GM12891 (cell line): ENCODE measurements around the gene AMHR2.
"Not testable (repeated sequence)": the region's sequence is repeated elsewhere in the genome, so short reads cannot be mapped to it uniquely, and the experiment has no call there.

Source experiments
- DNase-seq: peaks from one replicate; pipeline ENCODE4 v3.0.0; 2011; ENCODE audit warnings: low spot score; ENCODE audit not compliant: insufficient read length
- FAIRE-seq: peaks from 2 replicates; lab custom pipeline; 2011; peaks lifted over from hg19 to GRCh38; lab: Jason Lieb, UNC
- PAX5 ChIP-seq: IDR thresholded peaks from 2 replicates; pipeline ENCODE4 v1.6.1; 2011; ENCODE audit warnings: low read length, moderate library complexity, mild to moderate bottlenecking; ENCODE audit not compliant: insufficient read depth, severe bottlenecking
- POLR2A ChIP-seq: IDR thresholded peaks from 2 replicates; pipeline ENCODE4 v1.6.1; 2011; ENCODE audit warnings: low read depth, low read length, control low read depth
- POLR2AphosphoS5 ChIP-seq: IDR thresholded peaks from 2 replicates; pipeline ENCODE4 v1.6.1; 2011; ENCODE audit warnings: low read depth, low read length, control low read depth
- POU2F2 ChIP-seq: IDR thresholded peaks from 2 replicates; pipeline ENCODE4 v1.6.1; 2011; ENCODE audit warnings: low read depth, mild to moderate bottlenecking, control low read depth, low read length, moderate library complexity
- SPI1 ChIP-seq: IDR thresholded peaks from 2 replicates; pipeline ENCODE4 v1.6.1; 2011; ENCODE audit warnings: low read depth, low read length, control low read depth
- TAF1 ChIP-seq: IDR thresholded peaks from 2 replicates; pipeline ENCODE4 v1.6.1; 2011; ENCODE audit warnings: low read depth, low read length, control low read depth

Gene AMHR2

DNA sequence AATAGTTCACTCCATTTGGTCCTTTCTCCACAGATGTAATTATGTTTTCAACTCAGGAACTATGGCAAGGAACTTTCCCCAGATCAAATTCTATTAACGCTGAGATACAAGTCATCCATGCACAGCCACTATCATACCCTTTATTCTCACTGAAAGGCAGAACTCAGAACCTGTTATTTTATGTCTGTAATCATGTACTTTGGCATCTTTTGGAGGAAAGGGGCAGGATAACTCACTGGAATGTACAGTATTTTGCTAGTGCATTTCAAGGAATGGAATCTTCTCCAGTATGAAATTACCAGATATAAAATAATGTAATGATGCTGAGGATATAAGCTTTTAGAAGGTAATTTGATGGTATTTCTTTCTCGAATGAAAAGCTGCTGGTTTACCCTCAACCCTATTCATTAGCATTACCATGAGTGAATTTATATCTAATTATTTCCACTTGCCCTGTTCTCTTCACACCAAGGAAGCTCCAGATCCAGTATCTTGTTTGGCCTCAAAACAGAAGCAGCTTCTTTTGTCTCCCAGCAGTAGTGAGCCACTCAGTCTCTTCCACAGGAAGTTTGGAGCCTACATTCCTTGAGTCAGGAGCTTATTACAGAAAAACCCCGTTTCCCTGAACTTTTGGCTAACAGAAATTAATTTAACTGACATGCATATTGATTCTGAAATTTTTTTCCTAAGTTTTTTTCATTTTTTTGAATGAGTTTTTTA lies 10.0 kb upstream of the AMHR2 start:
- no peak for TF ChIP-seq TAF1
- TF ChIP-seq POU2F2: no peak
- no peak for TF ChIP-seq SPI1
- TF ChIP-seq POLR2AphosphoS5: no peak
- TF ChIP-seq POLR2A: no peak
- no peak for TF ChIP-seq PAX5
- no peak for FAIRE-seq
- DNase-seq: no peak

DNA sequence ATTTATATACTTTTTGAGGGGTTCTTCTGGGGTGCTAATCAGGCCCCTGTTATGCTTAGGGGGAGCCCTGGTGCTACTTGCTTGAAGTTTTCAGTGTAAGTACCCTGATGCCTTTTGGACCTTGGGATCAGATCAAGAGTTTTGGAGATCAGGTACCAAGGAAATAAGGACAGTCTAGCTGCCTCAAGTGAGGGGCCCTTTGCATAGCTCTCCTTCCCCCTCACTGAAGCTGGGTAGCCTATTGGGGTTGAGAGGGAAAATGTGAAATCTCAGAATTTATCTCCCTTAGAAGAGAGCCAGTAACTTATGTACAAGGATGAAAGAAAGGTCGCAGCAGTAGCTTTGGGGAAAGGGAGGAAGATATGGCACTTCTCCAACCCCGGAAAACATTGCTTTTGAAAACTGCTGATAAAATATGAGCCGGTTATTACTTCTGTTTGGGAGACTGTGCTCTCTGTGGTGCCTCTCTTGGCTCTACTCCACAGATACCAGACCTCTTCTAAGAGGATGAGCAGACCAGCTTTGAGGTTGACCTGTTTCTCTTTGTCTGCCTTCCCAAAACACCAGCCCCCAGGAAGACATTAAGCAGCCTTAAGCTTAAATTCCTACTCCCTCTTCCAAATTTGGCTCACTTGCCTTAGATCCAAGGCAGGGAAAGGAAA lies 8.8 kb upstream of the AMHR2 start:
- FAIRE-seq: no peak
- no peak for TF ChIP-seq SPI1
- TF ChIP-seq PAX5: no peak
- 0 out of 2 replicates have a peak, but pooled peaks have one; percentile 24 for TF ChIP-seq POLR2A
- TF ChIP-seq POU2F2: no peak
- no peak for TF ChIP-seq POLR2AphosphoS5
- no peak for TF ChIP-seq TAF1
- no peak for DNase-seq

DNA sequence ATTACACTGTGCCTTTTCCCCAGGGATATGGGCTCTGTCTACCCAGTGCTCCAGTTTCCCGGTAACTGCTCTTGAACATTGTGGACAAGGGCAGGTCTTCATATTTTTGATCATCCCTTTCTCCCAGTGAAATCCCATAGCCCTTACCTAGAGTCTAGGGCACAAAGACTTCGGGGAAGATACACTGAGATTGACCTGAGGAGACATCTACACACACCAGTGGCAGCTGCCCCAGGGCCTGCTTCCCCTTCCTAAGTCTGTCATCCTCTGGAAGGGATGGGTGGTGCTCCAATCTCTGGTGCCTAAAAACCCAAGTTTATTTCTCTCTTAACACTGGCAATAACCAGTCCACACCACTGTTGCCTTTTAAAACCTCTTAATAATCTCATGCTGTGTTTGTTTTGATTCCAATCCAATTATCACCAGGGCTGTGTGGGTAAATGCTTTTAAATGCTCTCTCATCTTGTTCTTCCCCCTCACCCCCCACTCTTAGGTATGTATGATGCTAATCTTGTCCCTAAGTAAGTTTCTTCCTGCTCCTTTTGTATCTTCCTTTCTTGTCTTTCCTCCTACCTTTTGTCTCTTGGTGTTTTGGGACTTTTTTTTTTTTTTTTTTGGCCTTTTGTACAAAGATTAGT lies 7.8 kb upstream of the AMHR2 start:
- FAIRE-seq: peak; percentile 40
- DNase-seq: not testable (repeated sequence)

- peak; percentile 35 for FAIRE-seq
- DNase-seq: not testable (repeated sequence)
- TF ChIP-seq SPI1: peak; percentile 15; the same call in 1 of the 2 replicates
- TF ChIP-seq PAX5: peak; percentile 87
Observed at GRCh38 chr12:53417291-53417816, 6.3 kb upstream of the AMHR2 start.

DNA sequence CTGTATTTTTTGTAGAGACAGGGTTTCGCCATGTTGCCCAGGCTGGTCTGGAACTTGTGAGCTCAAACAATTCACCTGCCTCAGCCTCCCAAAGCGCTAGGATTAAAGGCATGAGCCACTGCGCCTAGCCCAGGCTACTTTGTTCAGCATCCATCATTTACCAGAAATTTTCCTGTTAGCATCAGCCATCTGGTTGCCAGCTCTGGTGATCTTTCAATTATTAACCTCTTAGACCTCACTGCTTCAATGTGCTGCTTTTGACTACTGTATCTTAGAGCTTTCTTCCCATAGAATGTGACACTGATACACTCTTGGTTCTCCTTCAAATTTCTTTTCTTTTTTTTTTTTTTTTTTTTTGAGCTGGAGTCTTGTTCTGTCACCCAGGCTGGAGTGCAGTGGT lies 5.4 kb upstream of the AMHR2 start:
- FAIRE-seq (no peak), DNase-seq (no peak)
- TF ChIP-seq POU2F2: no peak
- TF ChIP-seq TAF1: no peak
- TF ChIP-seq PAX5: no peak
- TF ChIP-seq SPI1: no peak

- TF ChIP-seq SPI1 (no peak), POLR2A (no peak), POU2F2 (no peak), PAX5 (no peak), POLR2AphosphoS5 (no peak), TAF1 (no peak)
- no peak for FAIRE-seq
- no peak for DNase-seq
Observed at GRCh38 chr12:53419756-53420155, 3.9 kb upstream of the AMHR2 start.

DNA sequence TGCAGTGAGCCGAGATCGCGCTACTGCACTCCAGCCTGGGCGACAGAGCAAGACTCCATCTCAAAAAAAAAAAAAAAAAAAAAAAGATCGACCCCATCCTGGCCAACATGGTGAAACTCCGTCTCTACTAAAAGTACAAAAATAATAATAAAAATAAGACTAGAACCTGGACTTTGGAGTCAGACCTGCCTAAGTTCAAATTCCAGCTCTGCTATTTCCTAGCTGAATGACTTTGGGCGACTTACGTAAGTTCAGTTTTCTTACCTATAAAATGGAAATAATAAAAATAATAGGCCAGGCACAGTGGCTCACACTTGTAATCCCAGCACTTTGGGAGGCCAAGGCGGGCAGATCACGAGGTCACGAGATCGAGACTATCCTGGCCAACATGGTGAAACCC lies 1.4 kb upstream of the AMHR2 start:
- not testable (repeated sequence) for DNase-seq, FAIRE-seq

DNA sequence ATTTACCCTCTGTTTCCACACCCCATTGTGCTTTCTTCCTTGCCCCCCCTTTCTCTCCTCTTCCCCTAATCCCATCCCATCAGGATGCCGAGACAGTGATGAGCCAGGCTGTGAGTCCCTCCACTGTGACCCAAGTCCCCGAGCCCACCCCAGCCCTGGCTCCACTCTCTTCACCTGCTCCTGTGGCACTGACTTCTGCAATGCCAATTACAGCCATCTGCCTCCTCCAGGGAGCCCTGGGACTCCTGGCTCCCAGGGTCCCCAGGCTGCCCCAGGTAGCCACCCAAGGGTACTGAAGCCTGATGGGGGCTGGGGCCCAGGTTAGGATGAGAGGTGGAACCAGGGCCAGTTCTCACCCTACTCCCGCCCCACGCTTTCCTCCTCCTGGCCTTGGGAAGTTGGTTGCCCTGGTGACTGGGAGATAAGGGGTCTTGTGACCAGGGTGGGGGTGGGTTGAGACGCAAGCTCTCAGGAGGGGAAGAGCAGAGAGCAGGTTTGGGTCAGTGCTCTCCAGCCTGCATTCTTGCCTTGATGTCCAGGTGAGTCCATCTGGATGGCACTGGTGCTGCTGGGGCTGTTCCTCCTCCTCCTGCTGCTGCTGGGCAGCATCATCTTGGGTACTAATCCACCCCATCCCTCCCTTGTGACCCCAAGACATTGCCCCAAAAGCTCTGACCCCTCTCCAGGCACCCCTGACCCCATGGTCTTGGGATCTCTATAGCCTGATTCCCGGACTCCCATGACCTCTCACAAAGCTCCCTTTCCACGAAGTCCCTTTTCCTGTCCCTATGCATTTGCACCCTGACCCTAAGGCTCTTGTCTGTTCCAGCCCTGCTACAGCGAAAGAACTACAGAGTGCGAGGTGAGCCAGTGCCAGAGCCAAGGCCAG lies 1.2 kb downstream of the AMHR2 start:
- TF ChIP-seq POLR2A (no peak), POLR2AphosphoS5 (no peak)
- no peak for DNase-seq
- FAIRE-seq: no peak

- no peak for FAIRE-seq
- DNase-seq: no peak
- no peak for TF ChIP-seq SPI1
- no peak for TF ChIP-seq POU2F2
- TF ChIP-seq TAF1: no peak
- no peak for TF ChIP-seq POLR2AphosphoS5
- TF ChIP-seq PAX5: no peak
- no peak for TF ChIP-seq POLR2A
Observed at GRCh38 chr12:53425515-53426150, 2.0 kb downstream of the AMHR2 start.
